ENCODE results near the gene PIP4K2A.

DNA sequence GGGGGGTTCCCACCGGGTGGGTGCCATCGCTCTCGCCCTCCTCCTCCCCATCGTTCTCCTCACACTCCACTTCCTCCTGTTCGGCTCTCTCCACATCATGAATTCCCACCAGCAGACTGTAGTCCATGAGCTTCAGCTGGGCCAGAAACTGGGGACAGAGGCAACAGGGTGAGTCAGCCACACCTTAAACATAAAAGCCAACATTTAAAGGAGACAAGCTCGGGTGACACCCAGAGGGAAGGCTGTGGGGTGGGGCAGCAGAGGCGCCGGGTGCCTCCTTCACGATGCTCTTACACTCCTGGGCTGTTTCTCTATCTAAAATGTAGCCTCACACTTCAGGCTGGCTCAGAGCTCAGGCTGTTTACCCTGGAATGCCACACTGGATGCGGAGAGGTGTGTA lies 172.5 kb downstream of the PIP4K2A start:
- TF ChIP-seq, protein P1, sequence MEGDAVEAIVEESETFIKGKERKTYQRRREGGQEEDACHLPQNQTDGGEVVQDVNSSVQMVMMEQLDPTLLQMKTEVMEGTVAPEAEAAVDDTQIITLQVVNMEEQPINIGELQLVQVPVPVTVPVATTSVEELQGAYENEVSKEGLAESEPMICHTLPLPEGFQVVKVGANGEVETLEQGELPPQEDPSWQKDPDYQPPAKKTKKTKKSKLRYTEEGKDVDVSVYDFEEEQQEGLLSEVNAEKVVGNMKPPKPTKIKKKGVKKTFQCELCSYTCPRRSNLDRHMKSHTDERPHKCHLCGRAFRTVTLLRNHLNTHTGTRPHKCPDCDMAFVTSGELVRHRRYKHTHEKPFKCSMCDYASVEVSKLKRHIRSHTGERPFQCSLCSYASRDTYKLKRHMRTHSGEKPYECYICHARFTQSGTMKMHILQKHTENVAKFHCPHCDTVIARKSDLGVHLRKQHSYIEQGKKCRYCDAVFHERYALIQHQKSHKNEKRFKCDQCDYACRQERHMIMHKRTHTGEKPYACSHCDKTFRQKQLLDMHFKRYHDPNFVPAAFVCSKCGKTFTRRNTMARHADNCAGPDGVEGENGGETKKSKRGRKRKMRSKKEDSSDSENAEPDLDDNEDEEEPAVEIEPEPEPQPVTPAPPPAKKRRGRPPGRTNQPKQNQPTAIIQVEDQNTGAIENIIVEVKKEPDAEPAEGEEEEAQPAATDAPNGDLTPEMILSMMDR (IDR thresholded peaks at IDR 0.05; ENCODE audit: poor library complexity) = no peak
- TF ChIP-seq EZH2 (IDR thresholded peaks at IDR 0.05; ENCODE audit: borderline replicate concordance) = no peak
- no peak for TF ChIP-seq EZH2phosphoT487 (IDR thresholded peaks at IDR 0.05; ENCODE audit: low read depth, severe bottlenecking, unreplicated experiment)
